ENCODE results near the gene PFKFB2.

Gene PFKFB2

GRCh38 chr1:207021876-207022596, 31.0 kb upstream of the PFKFB2 start:
- DNase-seq = no peak

DNA sequence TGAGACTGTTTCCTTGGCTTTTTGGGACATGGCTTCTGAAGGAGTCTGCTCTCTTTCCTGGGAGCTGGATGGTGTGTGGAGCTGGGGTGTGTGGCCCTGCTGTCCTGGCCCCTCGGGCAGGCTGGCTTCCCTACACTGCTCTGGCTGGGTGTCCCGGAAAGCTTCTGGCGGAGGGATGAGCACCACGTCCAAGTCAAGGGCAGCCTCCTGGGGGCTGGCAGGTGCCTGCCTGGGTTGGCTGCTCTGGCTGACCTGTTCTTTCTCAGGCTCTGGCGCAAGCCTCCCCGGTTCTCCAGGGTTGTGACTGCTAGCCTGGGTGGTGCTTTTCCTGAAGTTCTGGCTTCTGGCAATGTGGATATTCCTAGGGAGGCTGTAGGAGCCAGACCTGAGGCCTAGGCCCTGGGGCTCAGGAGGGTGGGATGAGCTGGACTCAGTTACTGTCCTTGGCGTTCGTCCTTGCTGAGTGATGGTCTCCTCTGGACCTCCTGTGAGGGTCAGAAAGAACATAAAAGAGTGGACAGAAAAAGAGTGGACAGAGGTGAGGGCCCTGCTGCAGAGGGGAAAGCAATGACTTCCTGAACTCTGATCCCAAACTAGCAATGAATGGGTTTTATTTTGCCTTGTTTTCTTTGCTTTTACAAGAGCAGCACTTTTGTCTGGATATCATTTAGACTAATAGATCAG, 29.9 kb upstream of the PFKFB2 start:
- DNase-seq = no peak

DNA sequence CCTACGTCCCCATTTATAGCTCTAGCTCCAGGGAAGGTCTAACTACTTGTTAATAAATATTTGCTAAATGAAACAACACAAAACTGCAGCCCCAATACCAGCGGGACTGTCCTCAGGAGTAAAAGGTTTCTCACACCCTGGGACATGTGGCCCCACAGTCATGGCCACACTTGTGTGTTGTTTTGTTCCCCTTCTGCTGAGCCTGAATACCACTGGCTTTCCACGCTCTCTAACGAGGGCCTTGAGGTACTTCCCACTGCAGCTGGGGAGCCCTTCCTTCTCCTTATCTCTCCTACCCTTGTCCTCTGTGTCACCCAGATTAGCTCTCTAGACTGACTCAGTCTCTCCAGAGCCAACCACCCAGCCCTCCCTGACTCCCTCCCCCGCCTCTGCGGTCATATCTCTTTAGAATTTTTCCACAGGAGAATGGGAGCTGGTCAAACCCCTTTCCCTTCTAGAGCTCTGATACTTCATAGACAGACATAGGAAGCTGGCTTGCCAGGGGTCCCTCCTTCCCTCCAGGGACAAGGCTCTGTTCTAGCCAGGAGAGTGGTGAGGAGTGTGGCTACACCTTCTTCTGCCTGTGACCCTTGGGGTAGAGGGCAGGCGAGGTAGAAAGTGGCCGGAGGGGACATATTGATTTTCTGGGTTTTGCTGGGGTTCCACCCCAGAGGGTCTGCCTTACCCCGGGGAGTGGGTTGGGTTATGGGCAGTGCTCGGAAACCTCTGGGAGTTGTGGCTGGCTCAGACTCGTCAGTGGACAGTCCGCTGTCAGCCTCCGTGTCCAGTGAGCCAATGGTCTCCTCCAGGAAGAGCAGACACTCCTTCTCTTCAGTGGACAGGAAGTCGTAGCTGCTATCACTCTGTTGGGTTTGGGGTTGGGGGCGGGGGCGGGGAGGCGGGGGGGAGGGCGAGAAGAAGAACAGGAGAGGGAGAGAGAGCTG, 28.6 kb upstream of the PFKFB2 start:
- DNase-seq = no peak

DNA sequence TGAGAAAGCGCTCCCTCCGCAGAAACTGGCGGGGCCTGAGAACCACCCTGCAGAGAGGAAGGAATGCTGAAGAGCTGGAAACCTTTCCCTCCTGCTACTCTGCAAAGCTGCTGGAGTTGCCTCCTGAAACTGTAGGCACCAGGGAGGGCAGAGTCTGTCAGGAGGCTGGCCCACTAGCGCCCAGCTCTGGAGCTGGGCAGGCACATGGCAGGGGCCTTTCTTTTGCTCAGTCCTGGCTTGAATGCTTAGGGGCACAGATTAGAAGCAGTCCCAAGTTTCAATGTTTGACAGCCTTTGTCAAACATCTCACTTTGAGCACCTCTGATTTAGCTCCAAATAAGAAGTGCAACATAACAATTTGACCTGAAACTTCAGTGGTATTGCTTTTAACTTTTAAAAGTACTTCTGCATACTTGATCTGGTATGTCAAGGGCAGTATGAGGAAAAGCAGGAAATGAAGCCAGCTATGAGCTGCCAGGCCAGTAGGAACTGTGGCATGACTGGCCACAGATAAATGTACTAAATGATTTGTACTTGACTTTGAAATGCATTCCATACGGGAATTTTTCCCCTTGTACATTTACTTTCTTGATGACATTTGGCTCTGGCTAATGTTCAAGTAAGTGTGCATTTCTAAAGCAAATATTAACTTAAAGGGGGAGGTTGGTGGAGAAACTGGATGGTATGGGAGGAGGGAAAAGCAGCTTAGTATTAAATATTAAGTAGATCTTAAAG, 27.8 kb upstream of the PFKFB2 start:
- no peak for DNase-seq

- DNase-seq = no peak
Observed at GRCh38 chr1:207026104-207026534, 27.0 kb upstream of the PFKFB2 start.

GRCh38 chr1:207027206-207027777, 25.8 kb upstream of the PFKFB2 start:
- no peak for DNase-seq

- no peak for DNase-seq
Observed at GRCh38 chr1:207027921-207028320, 25.2 kb upstream of the PFKFB2 start.

DNA sequence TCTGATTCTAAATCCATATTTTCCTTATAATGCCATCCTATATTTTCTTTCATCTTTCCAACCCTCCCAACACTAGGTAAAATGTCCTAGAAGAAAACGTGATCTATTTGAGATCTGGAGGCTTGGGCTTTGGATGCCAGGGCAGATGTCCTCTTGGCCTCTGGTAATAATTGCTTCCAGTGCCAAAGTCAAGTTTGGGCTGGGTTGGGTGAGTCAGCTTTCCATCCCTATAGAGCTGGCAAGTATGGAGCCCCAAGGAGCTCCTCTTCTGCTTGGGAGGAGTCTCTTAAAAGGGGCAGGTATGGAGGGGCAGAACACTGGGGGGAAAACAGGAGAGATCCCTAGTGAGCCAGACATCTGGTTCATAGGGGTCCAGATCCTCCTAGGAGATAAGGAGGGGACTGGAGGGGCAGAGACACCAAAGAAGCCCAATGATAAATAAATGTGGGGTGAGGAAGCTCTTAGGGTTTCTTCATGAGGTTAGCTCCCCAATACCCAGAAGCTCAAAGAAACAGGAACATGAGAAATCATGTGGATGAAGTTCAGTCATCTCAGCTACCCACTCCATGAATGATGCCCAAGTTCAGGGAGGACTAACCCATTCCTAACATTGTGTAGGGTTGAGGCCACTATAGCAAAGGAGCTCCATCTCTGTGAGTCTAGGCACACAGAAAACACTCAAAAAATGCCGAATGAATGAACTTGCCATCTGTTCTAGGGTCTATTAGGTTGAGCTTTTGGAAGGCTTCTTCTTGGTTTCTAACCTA, 24.0 kb upstream of the PFKFB2 start:
- DNase-seq = no peak

- DNase-seq = no peak
Observed at GRCh38 chr1:207029701-207030521, 23.2 kb upstream of the PFKFB2 start.

DNA sequence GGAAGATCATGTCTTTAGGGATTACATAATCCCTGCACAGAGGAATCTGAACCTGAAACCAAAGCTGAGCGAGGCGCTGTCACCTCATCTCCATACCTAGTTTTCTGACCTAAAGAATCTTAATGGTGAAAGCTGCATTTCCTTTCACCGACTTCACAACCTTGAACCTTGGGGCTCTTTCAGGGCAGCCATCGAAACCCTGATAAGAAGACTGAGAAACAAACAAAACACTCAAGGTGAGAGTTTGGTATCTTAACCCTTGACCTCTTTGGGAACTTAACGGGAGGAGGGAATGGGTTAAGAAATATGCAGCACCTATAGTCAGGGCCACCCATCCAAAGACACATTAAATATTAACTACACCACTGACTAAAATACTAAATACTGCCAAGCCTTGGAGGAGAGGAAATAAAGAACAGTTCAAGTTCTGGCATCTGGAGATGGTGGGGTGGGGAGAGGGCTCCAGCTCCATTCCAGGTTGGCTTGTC, 22.5 kb upstream of the PFKFB2 start:
- DNase-seq = no peak

DNA sequence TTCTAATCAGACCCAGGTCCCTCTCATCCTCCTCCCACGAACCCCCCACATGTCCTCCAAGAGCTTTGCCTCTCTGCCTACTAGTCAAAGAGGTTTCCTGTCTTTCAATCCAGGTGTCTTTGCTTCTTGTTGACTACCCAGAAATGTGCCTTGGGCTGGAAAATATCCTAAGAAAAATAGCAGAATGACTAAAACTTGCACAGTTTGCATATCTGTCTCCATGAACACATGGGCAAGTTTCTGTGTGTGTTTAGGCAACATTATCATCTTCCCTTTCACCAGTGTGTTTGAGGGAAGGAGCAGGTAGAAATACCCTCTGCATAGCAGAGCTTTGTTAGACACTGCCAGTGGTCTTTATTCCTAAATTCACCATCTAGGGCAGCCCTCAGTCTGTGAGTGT, 22.1 kb upstream of the PFKFB2 start:
- DNase-seq = no peak

- DNase-seq = no peak
Observed at GRCh38 chr1:207031632-207032264, 21.3 kb upstream of the PFKFB2 start.

DNA sequence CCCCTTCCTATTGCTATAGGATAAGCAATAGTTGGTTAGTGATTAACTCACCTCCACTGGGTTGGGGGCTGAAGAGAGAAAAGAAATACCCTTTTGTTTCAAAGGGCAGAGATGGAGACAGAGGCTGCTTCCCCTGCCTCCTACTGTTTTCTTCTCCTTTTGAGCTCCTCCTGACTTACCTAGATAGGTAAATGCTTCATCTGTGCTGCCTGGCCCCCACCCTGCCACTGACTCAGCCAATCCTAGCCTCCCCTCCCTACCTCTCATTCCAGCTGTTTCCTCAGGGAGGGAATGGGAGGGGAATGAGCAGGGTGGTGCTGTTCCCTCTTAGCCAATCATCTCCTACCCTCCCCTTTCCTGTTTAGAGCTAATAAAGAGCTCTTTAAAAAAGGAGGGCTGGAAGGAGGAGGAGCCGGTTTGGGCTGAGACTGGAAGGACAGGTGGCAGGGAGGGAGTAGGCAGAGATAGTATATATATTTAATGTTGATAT, 20.5 kb upstream of the PFKFB2 start, which contains the start of gene C1orf116:
TSS of gene C1orf116 (minus strand) at position 229 of the 490 bp plus-strand sequence. CDS start 5,158 bp downstream, outside the sequence.
- DNase-seq = no peak

- no peak for DNase-seq
Observed at GRCh38 chr1:207033302-207033701, 19.8 kb upstream of the PFKFB2 start.

DNA sequence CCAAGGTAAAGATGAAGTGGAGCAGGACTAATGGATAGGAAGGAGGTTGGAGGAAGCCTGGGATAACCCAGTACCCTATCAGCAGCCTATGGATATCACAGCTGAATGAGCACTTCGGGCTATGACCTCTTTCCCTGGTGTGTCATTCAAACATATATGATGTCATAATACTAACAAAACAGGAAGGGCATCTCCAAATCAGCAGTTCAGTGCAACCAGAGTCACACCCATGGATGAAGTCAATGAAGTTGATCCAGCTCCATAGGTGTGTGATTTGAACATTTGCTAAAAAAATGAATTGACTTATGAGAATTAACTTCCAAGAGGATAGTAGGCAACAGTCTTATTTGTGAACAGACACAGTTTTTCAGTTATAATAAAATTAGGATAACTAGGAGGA, 18.9 kb upstream of the PFKFB2 start:
- DNase-seq = no peak

DNA sequence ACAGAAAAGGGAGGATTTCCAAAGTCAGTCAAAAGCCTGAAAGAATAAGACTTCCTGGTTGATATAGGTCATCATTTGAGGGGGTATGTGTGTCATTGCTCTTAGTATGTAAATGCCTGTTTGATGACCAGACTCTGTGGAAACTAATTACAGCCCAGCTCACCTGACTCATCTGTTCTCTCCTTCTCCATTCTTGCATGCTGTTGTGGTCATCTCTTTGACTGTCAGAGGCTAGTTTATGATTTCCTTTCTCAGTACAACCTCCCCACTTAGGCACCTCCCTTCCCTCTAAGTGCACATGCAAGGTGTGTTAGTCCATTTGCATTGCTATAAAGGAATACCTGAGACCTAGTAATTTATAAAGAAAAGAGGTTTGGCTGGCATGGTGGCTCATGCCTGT, 18.1 kb upstream of the PFKFB2 start:
- no peak for DNase-seq

- no peak for DNase-seq
Observed at GRCh38 chr1:207035877-207036551, 17.1 kb upstream of the PFKFB2 start.

- DNase-seq = no peak
Observed at GRCh38 chr1:207036865-207037264, 16.2 kb upstream of the PFKFB2 start.

Measured in T-helper 2 cell (primary cell).